Measurements from ENCODE around the gene ATP8B1.

DNA sequence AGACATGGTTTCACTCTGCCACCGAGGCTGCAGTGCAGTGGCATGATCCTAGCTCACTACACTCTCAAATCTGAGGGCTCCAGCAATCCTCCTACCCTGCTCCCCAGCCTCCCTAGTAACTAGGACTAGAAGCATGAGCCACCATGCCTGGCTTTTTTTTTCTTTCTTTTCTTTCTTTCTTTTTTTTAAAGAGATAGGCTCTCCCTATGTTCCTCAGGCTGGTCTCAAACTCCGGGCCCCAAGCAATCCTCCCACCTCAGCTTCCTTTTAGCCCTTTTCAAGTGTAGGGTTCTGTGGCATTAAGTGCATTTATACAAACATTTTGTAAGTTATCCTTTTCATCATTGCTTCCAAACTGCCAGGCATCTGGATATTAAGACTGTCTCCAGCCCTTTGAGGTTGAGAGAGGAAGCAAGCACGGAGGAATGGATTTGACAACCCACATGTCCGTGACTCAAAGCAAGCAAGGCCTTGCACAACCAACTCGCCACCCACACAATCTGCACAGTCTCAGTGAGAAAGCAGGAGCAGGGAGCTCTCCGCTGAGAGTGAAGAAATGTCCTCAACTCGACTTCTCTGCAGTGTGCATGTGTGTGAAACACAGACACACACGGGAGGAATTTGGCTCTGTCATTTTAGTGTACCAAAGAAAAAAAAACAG is 65.6 kb downstream of the ATP8B1 start:
- TF ChIP-seq, protein P1, sequence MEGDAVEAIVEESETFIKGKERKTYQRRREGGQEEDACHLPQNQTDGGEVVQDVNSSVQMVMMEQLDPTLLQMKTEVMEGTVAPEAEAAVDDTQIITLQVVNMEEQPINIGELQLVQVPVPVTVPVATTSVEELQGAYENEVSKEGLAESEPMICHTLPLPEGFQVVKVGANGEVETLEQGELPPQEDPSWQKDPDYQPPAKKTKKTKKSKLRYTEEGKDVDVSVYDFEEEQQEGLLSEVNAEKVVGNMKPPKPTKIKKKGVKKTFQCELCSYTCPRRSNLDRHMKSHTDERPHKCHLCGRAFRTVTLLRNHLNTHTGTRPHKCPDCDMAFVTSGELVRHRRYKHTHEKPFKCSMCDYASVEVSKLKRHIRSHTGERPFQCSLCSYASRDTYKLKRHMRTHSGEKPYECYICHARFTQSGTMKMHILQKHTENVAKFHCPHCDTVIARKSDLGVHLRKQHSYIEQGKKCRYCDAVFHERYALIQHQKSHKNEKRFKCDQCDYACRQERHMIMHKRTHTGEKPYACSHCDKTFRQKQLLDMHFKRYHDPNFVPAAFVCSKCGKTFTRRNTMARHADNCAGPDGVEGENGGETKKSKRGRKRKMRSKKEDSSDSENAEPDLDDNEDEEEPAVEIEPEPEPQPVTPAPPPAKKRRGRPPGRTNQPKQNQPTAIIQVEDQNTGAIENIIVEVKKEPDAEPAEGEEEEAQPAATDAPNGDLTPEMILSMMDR (IDR thresholded peaks at IDR 0.05) = no peak
- no peak for TF ChIP-seq POLR2A (IDR thresholded peaks at IDR 0.05)
